ENCODE data around the gene RPH3AL. TPM values are rescaled to one million over a fixed set of nuclear protein-coding genes. Genes with fewer than 3 reads are reported as not detected.

Gene RPH3AL
- total and polyA plus RNA-seq, 2 of the 8 experiments (the other 6 are each of a cell fraction or from before 2014, with no cell fraction given) = 5.6 to 5.8 TPM

- H3K27ac ChIP-seq (ENCODE audit: low read depth, low read length) = no peak overlapping the region
- H3K4ac ChIP-seq (replicated peaks; ENCODE audit: insufficient read length, low read depth, low read length) = no peak overlapping the region
- H3K56ac ChIP-seq (replicated peaks; ENCODE audit: insufficient read length, low read depth, low read length) = no peak overlapping the region
- peak overlapping the region in 1 of 2 experiments; percentile 24; a peak in 1 of 4 replicates for H3K4me2 ChIP-seq (ENCODE audit: insufficient read depth in 1 of 2, low read depth in 2 of 2, low read length in 2 of 2)
- ChIA-PET POLR2A (ENCODE audit: partially characterized antibody) (interaction anchor here (0.7 kb wide), 1 partner anchor 97 kb away, joined by 3 read pairs; no protein-coding TSS in a partner anchor), CTCF (ENCODE audit: partially characterized antibody) (no interaction called here)
- peaks cover 6 to 28% (median 20%) of the 10 kb centered on the region in 4 experiments for H3K4me1 ChIP-seq (replicated peaks in 1 of 4; ENCODE audit: control insufficient read depth in 3 of 4, insufficient read depth in 4 of 4, low read length in 3 of 4)
- H2AFZ ChIP-seq (ENCODE audit: low read length) = no peak overlapping the region
- 0 out of 7 replicates have a peak, but pooled peaks cover 0 to 3% (median 0%) of the 10 kb centered on the region in 4 experiments for H3K27me3 ChIP-seq (replicated peaks in 1 of 4; ENCODE audit: control insufficient read depth in 3 of 4, extremely low read depth in 1 of 4, insufficient read depth in 3 of 4, low read length in 3 of 4)
- no peaks in the 10 kb centered on the region for H3K9me3 ChIP-seq (ENCODE audit: insufficient read depth in 2 of 2, low read depth in 1 of 2, low read length in 1 of 2)
- whole genome bisulfite sequencing, 2 experiments (ENCODE audit: extremely low coverage in 1 of 2, insufficient coverage in 1 of 2, insufficient read length in 1 of 2, insufficient replicate concordance in 2 of 2, low coverage in 1 of 2, low lambda C conversion rate in 2 of 2, missing lambda C conversion rate in 1 of 2) = 82% methylated on average over 28 of the region's 28 CpGs; no CpG with 5 or more reads in 1 of the 2 experiments
- no peak overlapping the region for H2BK120ac ChIP-seq (replicated peaks; ENCODE audit: low read depth, low read length)
- H3K14ac ChIP-seq (ENCODE audit: insufficient read length) = no peak overlapping the region
- peak overlapping the region; percentile 65; the same call in 1 of the 2 replicates for H2AK5ac ChIP-seq (ENCODE audit: low read depth, low read length)
- H3K4me3 ChIP-seq (ENCODE audit: extremely low read depth in 1 of 4, insufficient read depth in 2 of 4, low read depth in 3 of 4, low read length in 4 of 4) = no peak overlapping the region
- peak overlapping the region; percentile 13; the same call in 1 of the 2 replicates for H2BK12ac ChIP-seq (ENCODE audit: low read depth, low read length)
- no peak overlapping the region for H4K8ac ChIP-seq (ENCODE audit: extremely low read depth, insufficient read depth, low read length)
- H3K23ac ChIP-seq (ENCODE audit: insufficient read length) = no peak overlapping the region
- H3K79me2 ChIP-seq (ENCODE audit: control insufficient read depth in 1 of 2, insufficient read depth in 2 of 2, low read length in 2 of 2) = no peaks in the 10 kb centered on the region
- peak overlapping the region; percentile 52 for H4K91ac ChIP-seq (replicated peaks; ENCODE audit: insufficient read length, low read length)
- no peaks in the 10 kb centered on the region for H4K20me1 ChIP-seq (replicated peaks in 1 of 2; ENCODE audit: control insufficient read depth in 1 of 2, insufficient read depth in 2 of 2, low read length in 2 of 2)
- H3K79me1 ChIP-seq (ENCODE audit: low read depth, low read length) = no peaks in the 10 kb centered on the region
- 0 out of 2 replicates have a peak overlapping the region, but pooled peaks have one; percentile 83 for H2BK15ac ChIP-seq (ENCODE audit: low read length)
- FAIRE-seq (no peak), DNase-seq (ENCODE audit: low read depth in 1 of 2, low spot score in 2 of 2) (no peak)
- H3K9ac ChIP-seq (replicated peaks in 1 of 4; ENCODE audit: extremely low read depth in 1 of 4, low read depth in 3 of 4, low read length in 3 of 4) = no peak overlapping the region
- H3K36me3 ChIP-seq (ENCODE audit: control insufficient read depth in 2 of 4, insufficient read depth in 4 of 4, low read length in 3 of 4) = no peaks in the 10 kb centered on the region
- H2BK20ac ChIP-seq (ENCODE audit: low read length) = no peak overlapping the region
- no peaks in the 10 kb centered on the region; the same call in 1 of the 2 replicates for H3K23me2 ChIP-seq (ENCODE audit: low read depth, low read length)
- H3K18ac ChIP-seq (ENCODE audit: extremely low read depth, low read length) = no peak overlapping the region; the same call in 1 of the 2 replicates
- H4K5ac ChIP-seq (ENCODE audit: insufficient read length, low read depth, low read length) = no peak overlapping the region
- peak overlapping the region; percentile 60; the same call in 1 of the 2 replicates for H2BK5ac ChIP-seq (ENCODE audit: low read depth, low read length)
- no peak for TF ChIP-seq BRCA1 (IDR thresholded peaks at IDR 0.05; ENCODE audit: low read depth, low read length)
- TF ChIP-seq CEBPB (IDR thresholded peaks at IDR 0.05; ENCODE audit: low read depth, low read length) = no peak
- TF ChIP-seq GABPA (IDR thresholded peaks at IDR 0.05; ENCODE audit: borderline replicate concordance, insufficient read depth, low read length) = no peak
- no peak for TF ChIP-seq BACH1 (IDR thresholded peaks at IDR 0.05; ENCODE audit: low read length)
- TF ChIP-seq TBP (IDR thresholded peaks at IDR 0.05; ENCODE audit: low read depth, low read length) = no peak
- no peak for TF ChIP-seq KDM5A (IDR thresholded peaks at IDR 0.05; ENCODE audit: low read length)
- no peak for TF ChIP-seq POU5F1 (IDR thresholded peaks at IDR 0.05; ENCODE audit: low read depth, low read length)
- TF ChIP-seq RAD21 (IDR thresholded peaks at IDR 0.05 in 1 of 2, conservative IDR thresholded peaks at IDR 0.05 in 1 of 2; ENCODE audit: low read depth in 2 of 2, low read length in 2 of 2) = no peak
- no peak for TF ChIP-seq FOSL1 (IDR thresholded peaks at IDR 0.05; ENCODE audit: insufficient read depth, low read depth, low read length)
These were observed 17.6 kb downstream of the RPH3AL start for GRCh38 chr17:334974-335481.

All from H1 (cell line).